ENCODE results near the gene PIEZO2.

- TF ChIP-seq CTCF (IDR thresholded peaks at IDR 0.05; ENCODE audit: low read depth, low read length, poor library complexity, severe bottlenecking), result no peak
- no peak for TF ChIP-seq EZH2phosphoT487 (IDR thresholded peaks at IDR 0.05; ENCODE audit: borderline replicate concordance, low read length)
These were observed 477.9 kb downstream of the PIEZO2 start for GRCh38 chr18:10671441-10671840.

Measured in DOHH2 (cell line).